ENCODE measurements around the gene ZCCHC7.

- TF ChIP-seq EZH2phosphoT487 (IDR thresholded peaks at IDR 0.05; ENCODE audit: borderline replicate concordance) (no peak), CTCF (conservative IDR thresholded peaks at IDR 0.05; ENCODE audit: low read length) (no peak)
These were observed 23.1 kb upstream of the ZCCHC7 start for GRCh38 chr9:37097294-37097693.

Data from Loucy (cell line).